GM12878 (cell line): ENCODE measurements around the gene RAD52. TPM values are rescaled to one million over a fixed set of nuclear protein-coding genes. Genes with fewer than 3 reads are reported as not detected.

Experiments
- ATAC-seq: fragments of 200-7000 bp; cut with Tn5 transposase; 3 replicates; pipeline ENCODE4 v1.9.1; 2020; ENCODE audit warnings: mild to moderate bottlenecking, moderate library complexity
- BruUV-seq: library from RNA; stranded (reverse); fragments of 400-500 nt; replicated peaks from 2 replicates; lab custom pipeline; 2021; lab: Mats Ljungman, UMichigan
- CTCF ChIA-PET: fragments of 300-600 bp; sonication (Branson Sonifier 250); formaldehyde crosslinking; extraction: SDS; loops from one replicate; lab custom pipeline; 2021; ENCODE audit warnings: inconsistent platforms; lab: Yijun Ruan, JAX
- POLR2A ChIA-PET: fragments of 350-600 bp; formaldehyde crosslinking; extraction: SDS; loops from one replicate; lab custom pipeline; 2021; ENCODE audit warnings: inconsistent platforms; lab: Charles Lee
- RAD21 ChIA-PET: fragments of 300-600 bp; sonication (Branson Sonifier 250); formaldehyde crosslinking; loops from one replicate; lab custom pipeline; 2023; ENCODE audit warnings: antibody characterized with exemption; ENCODE audit not compliant: unreplicated experiment; lab: Charles Lee
- SMC1A ChIA-PET: fragments of 300-600 bp; sonication (Branson Sonifier 250); formaldehyde crosslinking; loops from one replicate; lab custom pipeline; 2023; ENCODE audit not compliant: unreplicated experiment, uncharacterized antibody; lab: Charles Lee
- DNase-seq: peaks from one replicate; pipeline ENCODE4 v3.0.0-alpha.2; 2011; ENCODE audit warnings: low read depth, low spot score
- FAIRE-seq: peaks from 3 replicates; lab custom pipeline; 2011; peaks lifted over from hg19 to GRCh38; lab: Jason Lieb, UNC
- H2AFZ ChIP-seq: 2 replicates; pipeline ENCODE4 v1.6.0; 2011; ENCODE audit warnings: low read depth, low read length, control low read depth; ENCODE audit not compliant: control insufficient read depth
- H3K27ac ChIP-seq: 2 replicates; pipeline ENCODE4 v1.5.1; 2011; ENCODE audit warnings: control low read depth; ENCODE audit not compliant: control insufficient read depth, insufficient read depth
- H3K27me3 ChIP-seq, 2 experiments: replicated peaks in 1 of 2; 2 replicates each; pipeline versions ENCODE4 v1.6.0 to v1.6.1; 2011; ENCODE audit warnings: low read length in 1 of 2; ENCODE audit not compliant: control insufficient read depth in 2 of 2, insufficient read depth in 2 of 2
- H3K36me3 ChIP-seq, 2 experiments: 2 replicates each; pipeline ENCODE4 v1.5.1; 2011; ENCODE audit warnings: low read length in 1 of 2; ENCODE audit not compliant: control insufficient read depth in 2 of 2, insufficient read depth in 2 of 2
- H3K4me1 ChIP-seq: 2 replicates; pipeline ENCODE4 v1.6.1; 2011; ENCODE audit warnings: mild to moderate bottlenecking, low read length, moderate library complexity, mixed read lengths; ENCODE audit not compliant: control insufficient read depth, insufficient read depth
- H3K4me2 ChIP-seq: 2 replicates; pipeline ENCODE4 v1.6.0; 2011; ENCODE audit warnings: control low read depth; ENCODE audit not compliant: control insufficient read depth, insufficient read depth
- H3K4me3 ChIP-seq: fragments of 200-600 bp; sonication (generic); 2 replicates; pipeline ENCODE4 v1.5.1; 2016
- H3K79me2 ChIP-seq: 2 replicates; pipeline ENCODE4 v1.6.0; 2011; ENCODE audit warnings: low read length; ENCODE audit not compliant: control insufficient read depth, insufficient read depth
- H3K9ac ChIP-seq: 2 replicates; pipeline ENCODE4 v1.8.0; 2011; ENCODE audit warnings: low read length, control low read depth, mixed read lengths; ENCODE audit not compliant: control insufficient read depth, insufficient read depth
- H3K9me3 ChIP-seq: replicated peaks from 3 replicates; pipeline ENCODE4 v1.5.1; 2011; ENCODE audit warnings: mild to moderate bottlenecking, low read length; ENCODE audit not compliant: control insufficient read depth, insufficient read depth
- H4K20me1 ChIP-seq: 2 replicates; pipeline ENCODE4 v1.6.0; 2011; ENCODE audit not compliant: control insufficient read depth, insufficient read depth
- E2F4 ChIP-seq: IDR thresholded peaks from 2 replicates; pipeline ENCODE4 v1.6.1; 2012; ENCODE audit warnings: low read depth, low read length, improper control_type of control experiment
- EGR1 ChIP-seq, 2 experiments: IDR thresholded peaks; 1 replicate in 1 of 2; 2 replicates in 1 of 2; pipeline ENCODE4 v1.6.1; 2011 to 2012; ENCODE audit warnings: low read depth in 2 of 2, low read length in 2 of 2, borderline replicate concordance in 1 of 2, mild to moderate bottlenecking in 1 of 2, moderate library complexity in 1 of 2
- GABPA ChIP-seq: IDR thresholded peaks from 2 replicates; pipeline ENCODE4 v1.6.1; 2014; ENCODE audit warnings: antibody characterized with exemption, low read depth, mild to moderate bottlenecking, inconsistent platforms
- IKZF2 ChIP-seq, 2 experiments: fragments of 450-650 bp; IDR thresholded peaks; 2 replicates each; pipeline ENCODE4 v1.6.1; 2017; ENCODE audit warnings: mild to moderate bottlenecking in 2 of 2, moderate library complexity in 2 of 2
- POLR2AphosphoS2 ChIP-seq: IDR thresholded peaks from 2 replicates; pipeline ENCODE4 v1.6.1; 2011; ENCODE audit warnings: low read depth, mild to moderate bottlenecking, low read length, improper control_type of control experiment, moderate library complexity
- RCOR1 ChIP-seq: conservative IDR thresholded peaks from 2 replicates; pipeline ENCODE4 v1.6.1; 2012; ENCODE audit warnings: low read depth, low read length, improper control_type of control experiment
- REST ChIP-seq: IDR thresholded peaks from 2 replicates; pipeline ENCODE4 v1.6.1; 2012; ENCODE audit warnings: mild to moderate bottlenecking, low read depth, low read length
- SREBF1 ChIP-seq: IDR thresholded peaks from 2 replicates; pipeline ENCODE4 v1.6.1; 2012; ENCODE audit warnings: mild to moderate bottlenecking, low read length
- WRNIP1 ChIP-seq: IDR thresholded peaks from 2 replicates; pipeline ENCODE4 v1.6.1; 2011; ENCODE audit warnings: low read depth, low read length, improper control_type of control experiment, borderline replicate concordance
- YBX1 ChIP-seq: fragments of 450-650 bp; IDR thresholded peaks from 2 replicates; pipeline ENCODE4 v1.6.1; 2016; ENCODE audit warnings: antibody characterized with exemption
- WGBS: methylation state at CpG from one replicate; pipeline ENCODE4 v1.1.6; 2016; ENCODE audit warnings: low lambda C conversion rate; ENCODE audit not compliant: insufficient replicate concordance, insufficient coverage; ENCODE audit errors: missing lambda C conversion rate; 5-methylcytosine and 5-hydroxymethylcytosine counted together
- in situ Hi-C: fragments of 300-500 bp; cut with MboI; formaldehyde crosslinking; loops from 9 replicates; pipeline ENCODE4 v1.14.3; 2018; ENCODE audit warnings: mixed read lengths
- intact Hi-C: fragments of 100-400 bp; cut with micrococcal nuclease; formaldehyde crosslinking; loops from one replicate; pipeline ENCODE4 v1.14.2; 2022; ENCODE audit not compliant: unreplicated experiment
- polyA plus RNA-seq, 11 experiments: library from polyadenylated mRNA; depleted of rRNA in 4 of 11; unstranded in 6 of 11; stranded (reverse) in 5 of 11; fragments of >200 nt; fragmentation: Nextera tagmentation in 4 of 11; fragmentation: Illumina TruSeq in 1 of 11; extraction: Ambion mirVana in 4 of 11; extraction: Trizol in 1 of 11; gene quantifications; 1 replicate in 1 of 11; 2 replicates in 10 of 11; pipeline versions ENCODE4 v1.2.1 to v1.2.3, GENCODE V29; 2011 to 2016; ENCODE audit warnings: inconsistent platforms in 2 of 11, missing spikeins in 2 of 11, low read depth in 1 of 11
- total RNA-seq, 4 experiments: library from RNA; depleted of rRNA in 3 of 4; stranded (reverse); fragments of >200 nt in 3 of 4; fragmentation: Illumina TruSeq in 1 of 4; extraction: Trizol in 1 of 4; gene quantifications; 2 replicates each; pipeline versions ENCODE4 v1.2.1 to v1.2.3, GENCODE V29; 2013 to 2021
- TF ChIP-seq, protein P1 (sequence below): fragments of 450-650 bp; IDR thresholded peaks from 2 replicates; pipeline ENCODE4 v1.6.1; 2014; ENCODE audit warnings: mild to moderate bottlenecking

Gene RAD52
- total and polyA plus RNA-seq, 10 of the 15 experiments (the other 5 are each of a cell fraction or from before 2014, with no cell fraction given): 2.0 to 15.7 (median 8.9) TPM

GRCh38 chr12:912466-913235, 36.8 kb downstream of the RAD52 start (continued):
- no peak for TF ChIP-seq REST

DNA sequence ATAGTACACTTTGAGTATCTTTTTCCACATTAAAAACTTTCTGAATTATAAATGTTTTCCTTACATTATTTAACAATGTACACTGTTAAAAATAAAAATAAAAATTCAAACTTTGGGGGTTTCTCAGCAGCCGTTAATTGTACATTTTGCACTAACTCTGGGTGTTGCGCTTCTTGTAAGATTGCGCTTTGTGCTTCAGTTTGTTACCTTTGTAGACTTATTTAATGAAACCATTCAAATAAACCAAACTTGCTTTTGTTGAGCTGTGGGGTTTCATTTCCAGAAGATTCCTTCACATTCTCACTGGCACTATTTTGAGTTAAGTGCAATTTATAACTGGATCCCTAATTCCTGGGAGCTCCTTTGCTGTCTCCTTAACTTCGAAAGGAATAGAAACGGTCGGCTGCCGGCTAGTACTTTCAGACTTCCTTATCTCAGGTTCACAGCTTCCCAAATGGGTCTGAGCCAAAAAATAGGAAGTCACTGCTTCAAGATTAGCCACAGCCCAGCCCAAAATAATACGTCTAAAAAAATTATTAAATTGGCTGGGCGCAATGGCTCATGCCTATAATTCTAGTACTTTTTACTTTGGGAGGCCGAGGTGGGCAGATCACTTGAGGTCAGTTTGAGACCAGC, 38.2 kb downstream of the RAD52 start:
- no peak for ATAC-seq
- RAD21 ChIA-PET: no interaction called here
- Histone ChIP-seq H3K4me3 (no peak overlapping the region), H3K27ac (no peak overlapping the region), H2AFZ (no peak overlapping the region), H3K79me2 (no peaks in the 10 kb centered on the region), H3K9me3 (no peaks in the 10 kb centered on the region), H3K27me3 (no peaks in the 10 kb centered on the region), H4K20me1 (no peaks in the 10 kb centered on the region), H3K9ac (no peak overlapping the region), H3K4me1 (no peaks in the 10 kb centered on the region), H3K4me2 (no peak overlapping the region), H3K36me3 (peaks cover 20 to 64% of the 10 kb centered on the region in 2 experiments)
- FAIRE-seq: no peak
- intact Hi-C loops: no loop called here
- CTCF ChIA-PET: interaction anchor here (0.6 to 1.7 kb wide), 2 partner anchors 331 to 337 kb away, joined by 4 read pairs; no protein-coding TSS in a partner anchor
- no peak for DNase-seq
- in situ Hi-C loops: no loop called here
- SMC1A ChIA-PET: interaction anchor here (1.0 to 1.9 kb wide), 3 partner anchors 10 to 182 kb away, joined by 3 to 6 read pairs (median 3); no protein-coding TSS in a partner anchor
- no TSS peak for BruUV-seq
- POLR2A ChIA-PET: interaction anchor here (0.6 kb wide), 1 partner anchor 223 kb away, joined by 3 read pairs; no protein-coding TSS in a partner anchor
- WGBS: 90% methylated on average over 10 of the region's 10 CpGs
- TF ChIP-seq IKZF2 (IDR thresholded peaks at IDR 0.05) (no peak), EGR1 (IDR thresholded peaks at IDR 0.05; ENCODE audit: borderline replicate concordance in 1 of 2, low read depth in 2 of 2, low read length in 2 of 2) (no peak), WRNIP1 (no peak), POLR2AphosphoS2 (no peak), SREBF1 (no peak), E2F4 (no peak), YBX1 (no peak), GABPA (no peak), RCOR1 (no peak)
- TF ChIP-seq, protein P1, sequence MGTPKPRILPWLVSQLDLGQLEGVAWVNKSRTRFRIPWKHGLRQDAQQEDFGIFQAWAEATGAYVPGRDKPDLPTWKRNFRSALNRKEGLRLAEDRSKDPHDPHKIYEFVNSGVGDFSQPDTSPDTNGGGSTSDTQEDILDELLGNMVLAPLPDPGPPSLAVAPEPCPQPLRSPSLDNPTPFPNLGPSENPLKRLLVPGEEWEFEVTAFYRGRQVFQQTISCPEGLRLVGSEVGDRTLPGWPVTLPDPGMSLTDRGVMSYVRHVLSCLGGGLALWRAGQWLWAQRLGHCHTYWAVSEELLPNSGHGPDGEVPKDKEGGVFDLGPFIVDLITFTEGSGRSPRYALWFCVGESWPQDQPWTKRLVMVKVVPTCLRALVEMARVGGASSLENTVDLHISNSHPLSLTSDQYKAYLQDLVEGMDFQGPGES: no peak
